ENCODE data around the gene CHAC1. TPM values are rescaled to one million over a fixed set of nuclear protein-coding genes. Genes with fewer than 3 reads are reported as not detected.

The CHAC1 gene
- polyA plus RNA-seq, 3 donors, result 0.15 TPM; not detected in 2

GRCh38 chr15:40944510-40945296 is 8.6 kb upstream of the CHAC1 start:
- H3K36me3 Mint-ChIP-seq, result no peaks in the 10 kb centered on the region
- no peak overlapping the region for H3K4me3 Mint-ChIP-seq
- no peaks in the 10 kb centered on the region for H3K9me3 ChIP-seq (replicated peaks in 1 of 2; ENCODE audit: control insufficient read depth in 1 of 2, insufficient read depth in 1 of 2, low read length in 2 of 2)
- H4K20me1 ChIP-seq (ENCODE audit: insufficient read depth, low read length), result no peaks in the 10 kb centered on the region
- no peak for DNase-seq
- peaks cover 6 to 14% (median 10%) of the 10 kb centered on the region in 3 donors for H3K27me3 Mint-ChIP-seq (ENCODE audit: low read depth in 3 of 3)
- H3K27ac Mint-ChIP-seq, result no peak overlapping the region
- H3K27ac ChIP-seq (ENCODE audit: low read depth in 1 of 2, low read length in 2 of 2), result no peak overlapping the region
- WGBS (ENCODE audit: insufficient coverage), result 100% methylated on average over 6 of the region's 11 CpGs
- H3K4me3 ChIP-seq (replicated peaks in 1 of 3; ENCODE audit: low read depth in 2 of 3, low read length in 3 of 3), result no peak overlapping the region
- H2AFZ ChIP-seq (ENCODE audit: insufficient read depth, low read depth, low read length, poor library complexity, severe bottlenecking), result no peak overlapping the region
- intact Hi-C loops (cut with micrococcal nuclease), result loop anchor here in 1 of 2 donors (5.0 to 10.0 kb wide), 2 partner anchors 37 to 80 kb away; no protein-coding TSS in a partner anchor
- peaks cover 33 to 37% of the 10 kb centered on the region in 2 donors for H3K4me1 ChIP-seq (ENCODE audit: control insufficient read depth in 1 of 2, insufficient read depth in 2 of 2, low read length in 2 of 2)
- no peak overlapping the region for H3K9ac ChIP-seq (ENCODE audit: insufficient read depth, low read length, poor library complexity, severe bottlenecking)
- peaks cover 35% of the 10 kb centered on the region for H3K4me1 Mint-ChIP-seq
- H3K9me3 Mint-ChIP-seq, result no peaks in the 10 kb centered on the region
- TF ChIP-seq CTCF (IDR thresholded peaks at IDR 0.05), result no peak
- H3K27me3 ChIP-seq (ENCODE audit: control insufficient read depth in 2 of 2, insufficient read depth in 2 of 2, low read length in 2 of 2), result no peaks in the 10 kb centered on the region
- H3K36me3 ChIP-seq (replicated peaks in 1 of 2; ENCODE audit: control insufficient read depth in 1 of 2, insufficient read depth in 2 of 2, low read length in 2 of 2), result no peaks in the 10 kb centered on the region
- H3K4me2 ChIP-seq (replicated peaks; ENCODE audit: extremely low read depth, low read length, poor library complexity, severe bottlenecking), result no peak overlapping the region
- H3K79me2 ChIP-seq (ENCODE audit: insufficient read depth, low read length), result no peaks in the 10 kb centered on the region

GRCh38 chr15:40948706-40949473 is 4.4 kb upstream of the CHAC1 start:
- WGBS (ENCODE audit: insufficient coverage), result 52% methylated on average over 17 of the region's 21 CpGs
- peaks cover 17% of the 10 kb centered on the region for H3K4me1 Mint-ChIP-seq
- peak overlapping the region in 1 of 2 donors; percentile 43 for H3K4me3 Mint-ChIP-seq
- no peak overlapping the region for H3K27ac Mint-ChIP-seq
- peaks cover 15 to 16% of the 10 kb centered on the region in 2 donors for H3K4me1 ChIP-seq (ENCODE audit: control insufficient read depth in 1 of 2, insufficient read depth in 2 of 2, low read length in 2 of 2)
- intact Hi-C loops (cut with micrococcal nuclease), result loop anchor here in 1 of 2 donors (10.0 kb wide), 1 partner anchor 76 kb away; no protein-coding TSS in a partner anchor
- H3K9ac ChIP-seq (ENCODE audit: insufficient read depth, low read length, poor library complexity, severe bottlenecking), result no peak overlapping the region
- H3K36me3 ChIP-seq (replicated peaks in 1 of 2; ENCODE audit: control insufficient read depth in 1 of 2, insufficient read depth in 2 of 2, low read length in 2 of 2), result no peaks in the 10 kb centered on the region
- H3K9me3 ChIP-seq (replicated peaks in 1 of 2; ENCODE audit: control insufficient read depth in 1 of 2, insufficient read depth in 1 of 2, low read length in 2 of 2), result no peaks in the 10 kb centered on the region
- no peak overlapping the region for H3K4me3 ChIP-seq (replicated peaks in 1 of 3; ENCODE audit: low read depth in 2 of 3, low read length in 3 of 3)
- no peak overlapping the region for H3K4me2 ChIP-seq (replicated peaks; ENCODE audit: extremely low read depth, low read length, poor library complexity, severe bottlenecking)
- H3K9me3 Mint-ChIP-seq, result no peaks in the 10 kb centered on the region
- no peak for DNase-seq
- H3K79me2 ChIP-seq (ENCODE audit: insufficient read depth, low read length), result no peaks in the 10 kb centered on the region
- H3K27ac ChIP-seq (ENCODE audit: low read depth in 1 of 2, low read length in 2 of 2), result no peak overlapping the region
- TF ChIP-seq CTCF (IDR thresholded peaks at IDR 0.05), result no peak
- H3K36me3 Mint-ChIP-seq, result no peaks in the 10 kb centered on the region
- no peaks in the 10 kb centered on the region for H4K20me1 ChIP-seq (ENCODE audit: insufficient read depth, low read length)
- peaks cover 0 to 4% of the 10 kb centered on the region in 2 donors for H3K27me3 ChIP-seq (ENCODE audit: control insufficient read depth in 2 of 2, insufficient read depth in 2 of 2, low read length in 2 of 2)
- peaks cover 9 to 12% (median 10%) of the 10 kb centered on the region in 3 donors for H3K27me3 Mint-ChIP-seq (ENCODE audit: low read depth in 3 of 3)
- peak overlapping the region; percentile 11 for H2AFZ ChIP-seq (ENCODE audit: insufficient read depth, low read depth, low read length, poor library complexity, severe bottlenecking)
